Ovary (tissue), 9 donors: ENCODE data around the gene MPND. TPM values are rescaled to one million over a fixed set of nuclear protein-coding genes. Genes with fewer than 3 reads are reported as not detected.

Experiments used
- DNase-seq, 5 donors: peaks; one replicate each; pipeline ENCODE4 v3.0.0-alpha.2; 2019 to 2020
- H3K27ac ChIP-seq, 2 donors: fragments of 200-600 bp; one replicate each; pipeline versions ENCODE4 v1.5.1 to v1.8.0; 2019 to 2022
- H3K27me3 ChIP-seq: fragments of 200-600 bp; one replicate; pipeline ENCODE4 v1.8.0; 2022
- H3K36me3 ChIP-seq: fragments of 200-600 bp; sonication (generic); one replicate; pipeline ENCODE4 v1.5.1; 2019
- H3K4me1 ChIP-seq: one replicate; pipeline ENCODE4 v1.8.1; 2013; ENCODE audit warnings: mild to moderate bottlenecking, moderate library complexity; ENCODE audit not compliant: insufficient read depth
- H3K4me3 ChIP-seq: fragments of 200-600 bp; sonication (generic); one replicate; pipeline ENCODE4 v1.5.1; 2017
- H3K9me3 ChIP-seq, 2 donors: fragments of 200-600 bp in 1 of 2; sonication (generic) in 1 of 2; one replicate each; pipeline versions ENCODE4 v1.5.1 to v1.8.1; 2013 to 2019; ENCODE audit warnings: mild to moderate bottlenecking in 1 of 2, moderate library complexity in 1 of 2
- CTCF ChIP-seq, 3 donors: fragments of 450-650 bp in 2 of 3; fragments of 200-600 bp in 1 of 3; IDR thresholded peaks; one replicate each; pipeline versions ENCODE4 v1.5.1 to v1.8.0; 2016 to 2022; ENCODE audit warnings: antibody characterized with exemption in 3 of 3, mild to moderate bottlenecking in 1 of 3
- EP300 ChIP-seq: sonication (generic); formaldehyde crosslinking; IDR thresholded peaks from one replicate; pipeline ENCODE4 v1.6.1; 2017; ENCODE audit warnings: antibody characterized with exemption
- POLR2A ChIP-seq: fragments of 450-650 bp; IDR thresholded peaks from one replicate; pipeline ENCODE4 v1.6.1; 2017; ENCODE audit warnings: antibody characterized with exemption, mild to moderate bottlenecking, moderate library complexity
- WGBS, 3 donors: extraction: QIAGEN DNeasy Blood & Tissue Kit in 1 of 3; methylation state at CpG; one replicate each; pipeline versions ENCODE4 v1.1.5 to v1.1.7; 2013 to 2017; 5-methylcytosine and 5-hydroxymethylcytosine counted together
- intact Hi-C, 4 donors: fragments of 100-400 bp; cut with DNase I; formaldehyde crosslinking; loops; one replicate each; pipeline versions ENCODE4 v1.11.0 to v1.15.1; 2022 to 2023
- polyA plus RNA-seq, 2 donors: library from polyadenylated mRNA; stranded (reverse); fragments of 200-250 nt in 1 of 2; fragments of 350-450 nt in 1 of 2; fragmentation: Illumina TruSeq in 1 of 2; extraction: RNeasy Lipid Tissue Mini Kit (QIAGEN cat#74804) in 1 of 2; gene quantifications; one replicate each; pipeline ENCODE4 v1.2.3, GENCODE V29; 2013 to 2014
- total RNA-seq, 7 donors: library from RNA; depleted of rRNA in 2 of 7; stranded (reverse); fragments of >200 nt in 2 of 7; fragmentation: NEBNext Ultra II Directional in 3 of 7; extraction: Animal tissue kit (Norgen Biotek cat#: 25700) in 3 of 7; gene quantifications; one replicate each; pipeline versions ENCODE4 v1.1.0 to v1.2.4, GENCODE V29; 2016 to 2023
- donor health status: DM: no; HTN: no; CAD: no; lungs with moderate emphysema.
- donor health status: DM: no; HTN: no; CAD: no.
- donor health status: Bipolar disorder and iron deficiency.
- donor health status: DM: yes; HTN: yes; CAD: no.
- donor health status: DM: no; HTN: no; CAD: no.
- donor health status: DM: yes; HTN: yes; CAD: no.

MPND gene
- total and polyA plus RNA-seq, 9 donors, result 2.4 to 31.1 (median 15.1) TPM

- Histone ChIP-seq H3K27ac (no peak overlapping the region), H3K4me3 (no peak overlapping the region), H3K27me3 (no peaks in the 10 kb centered on the region), H3K36me3 (no peaks in the 10 kb centered on the region), H3K9me3 (no peaks in the 10 kb centered on the region), H3K4me1 (peaks cover 35% of the 10 kb centered on the region)
- TF ChIP-seq EP300, result no peak
- DNase-seq, result no peak
- 87 to 93% (median 92%) methylated on average over 26 of the region's 26 CpGs for WGBS, 3 donors
- intact Hi-C loops, result no loop called here
Observed at GRCh38 chr19:4363571-4364304, 20.4 kb downstream of the MPND start.

- 84% methylated on average over 16 of the region's 16 CpGs for WGBS, 3 donors
- Histone ChIP-seq H3K4me1 (peaks cover 36% of the 10 kb centered on the region), H3K4me3 (no peak overlapping the region), H3K27ac (no peak overlapping the region), H3K27me3 (no peaks in the 10 kb centered on the region), H3K36me3 (no peaks in the 10 kb centered on the region), H3K9me3 (no peaks in the 10 kb centered on the region)
- intact Hi-C loops, result no loop called here
- no peak for DNase-seq
- no peak for TF ChIP-seq EP300
- TF ChIP-seq POLR2A, result no peak
- no peak for TF ChIP-seq CTCF (IDR thresholded peaks at IDR 0.05)
Observed at GRCh38 chr19:4365341-4365740, 22.0 kb downstream of the MPND start.

DNA sequence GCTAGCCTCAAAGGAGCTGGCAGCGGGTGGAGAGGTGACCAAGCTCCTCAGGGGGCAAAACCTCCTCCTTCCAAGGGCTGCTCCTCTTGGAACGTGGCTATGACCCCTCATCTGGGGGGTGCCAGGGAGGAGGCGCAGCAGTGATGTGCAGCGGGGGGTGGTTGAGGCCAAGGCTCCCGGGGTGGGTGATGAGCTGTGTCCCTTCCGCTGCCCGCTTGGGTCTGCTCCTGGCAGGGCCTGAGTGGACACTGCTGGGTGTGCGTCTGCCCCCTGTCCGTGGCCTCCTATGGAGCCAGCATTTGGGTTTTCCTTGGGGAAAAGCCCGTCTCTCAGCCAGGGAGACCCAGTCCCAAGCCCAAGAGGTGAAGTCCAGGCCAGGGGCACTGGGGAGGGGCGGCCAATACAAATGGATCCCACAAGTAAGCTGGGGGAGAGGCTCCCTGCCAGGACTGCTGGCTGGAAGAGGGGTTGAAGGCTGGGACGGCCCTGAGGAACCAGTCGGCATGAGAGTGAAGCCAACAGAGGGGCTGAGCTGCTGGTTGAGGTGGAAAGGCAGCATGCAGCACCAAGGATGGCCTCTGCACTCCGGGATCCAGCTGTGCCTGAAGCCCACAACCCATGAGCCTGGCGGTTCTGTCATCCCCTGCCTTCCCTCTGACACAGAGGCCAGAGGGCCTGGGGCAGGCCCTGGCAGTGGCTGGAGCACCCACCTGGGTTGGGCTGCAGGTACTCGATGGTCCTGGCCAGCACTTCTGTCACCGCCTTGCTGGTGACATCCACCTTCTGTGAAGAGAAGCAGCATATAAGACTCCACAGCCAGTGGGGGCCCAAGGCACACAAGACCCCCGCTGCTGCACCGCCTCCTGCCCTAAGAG, 22.7 kb downstream of the MPND start:
- no peak overlapping the region for H3K4me3 ChIP-seq
- H3K9me3 ChIP-seq, result no peaks in the 10 kb centered on the region
- WGBS, 3 donors, result 85 to 91% (median 90%) methylated on average over 19 of the region's 19 CpGs
- no peak for TF ChIP-seq CTCF (IDR thresholded peaks at IDR 0.05)
- TF ChIP-seq POLR2A, result no peak
- no peak for TF ChIP-seq EP300
- H3K27ac ChIP-seq, result no peak overlapping the region
- intact Hi-C loops, result no loop called here
- H3K4me1 ChIP-seq, result peaks cover 29% of the 10 kb centered on the region
- H3K27me3 ChIP-seq, result no peaks in the 10 kb centered on the region
- no peaks in the 10 kb centered on the region for H3K36me3 ChIP-seq
- DNase-seq, result peak in 1 of 5 donors; percentile 33

- peak in 1 of 5 donors; percentile 32 for DNase-seq
- no peaks in the 10 kb centered on the region for H3K27me3 ChIP-seq
- no peak overlapping the region for H3K4me3 ChIP-seq
- intact Hi-C loops, result no loop called here
- no peak overlapping the region for H3K27ac ChIP-seq
- no peaks in the 10 kb centered on the region for H3K36me3 ChIP-seq
- 79 to 87% (median 84%) methylated on average over 15 to 16 of the region's 16 CpGs for WGBS, 3 donors
- peaks cover 26% of the 10 kb centered on the region for H3K4me1 ChIP-seq
- TF ChIP-seq POLR2A, result no peak
- TF ChIP-seq EP300, result no peak
- no peak for TF ChIP-seq CTCF (IDR thresholded peaks at IDR 0.05)
- no peaks in the 10 kb centered on the region for H3K9me3 ChIP-seq
Observed at GRCh38 chr19:4366666-4367335, 23.4 kb downstream of the MPND start.
